ENCODE data around the gene ZNRF1. TPM values are rescaled to one million over a fixed set of nuclear protein-coding genes. Genes with fewer than 3 reads are reported as not detected.

The ZNRF1 gene
- total and polyA plus RNA-seq, 2 of the 13 experiments (the other 11 are each of a cell fraction or from before 2014, with no cell fraction given) = 43.9 to 58.7 TPM

GRCh38 chr16:74991593-74992403, 7.0 kb upstream of the ZNRF1 start (continued):
- TF ChIP-seq ZNF362 (CRISPR knock-in tag; IDR thresholded peaks at IDR 0.05; ENCODE audit: borderline replicate concordance) (peak; percentile 72; the same call in 1 of the 2 replicates), ZNF34 (CRISPR knock-in tag; IDR thresholded peaks at IDR 0.05; ENCODE audit: borderline replicate concordance) (no peak), ZNF292 (CRISPR knock-in tag; IDR thresholded peaks at IDR 0.05; ENCODE audit: borderline replicate concordance, low read depth) (peak; percentile 77), SMYD3 (CRISPR knock-in tag; IDR thresholded peaks at IDR 0.05) (no peak), DR1 (CRISPR knock-in tag; IDR thresholded peaks at IDR 0.05) (0 out of 2 replicates have a peak, but pooled peaks have one; percentile 43), KDM6A (CRISPR knock-in tag; IDR thresholded peaks at IDR 0.05; ENCODE audit: low read depth) (peak; percentile 89), GABPA (IDR thresholded peaks at IDR 0.05; ENCODE audit: low read depth, low read length) (no peak), GABPA (CRISPR knock-in tag; IDR thresholded peaks at IDR 0.05; ENCODE audit: low read depth) (peak; percentile 47; the same call in 1 of the 2 replicates), ZNF275 (CRISPR knock-in tag; IDR thresholded peaks at IDR 0.05; ENCODE audit: borderline replicate concordance) (peak; percentile 81; the same call in 1 of the 2 replicates), ETS1 (CRISPR knock-in tag; IDR thresholded peaks at IDR 0.05) (no peak), FOXO1 (CRISPR knock-in tag; IDR thresholded peaks at IDR 0.05) (peak; percentile 95), GFI1 (CRISPR knock-in tag; IDR thresholded peaks at IDR 0.05; ENCODE audit: borderline replicate concordance) (peak; percentile 77), ZBTB38 (CRISPR knock-in tag; IDR thresholded peaks at IDR 0.05) (peak; percentile 61), KLF9 (CRISPR knock-in tag; IDR thresholded peaks at IDR 0.05; ENCODE audit: low read depth) (peak; percentile 55; the same call in 1 of the 2 replicates), HIC2 (CRISPR knock-in tag; IDR thresholded peaks at IDR 0.05; ENCODE audit: low read depth) (0 out of 2 replicates have a peak, but pooled peaks have one; percentile 17), IRF2 (CRISPR knock-in tag; IDR thresholded peaks at IDR 0.05) (peak; percentile 86; the same call in 1 of the 2 replicates), ZBTB25 (CRISPR knock-in tag; IDR thresholded peaks at IDR 0.05) (peak; percentile 70; the same call in 1 of the 2 replicates), PAXIP1 (CRISPR knock-in tag; conservative IDR thresholded peaks at IDR 0.05) (peak; percentile 99)

All from HepG2 (cell line).